OCI-LY3 (cell line): ENCODE data around the gene RPL10A.

Experiments
- CTCF ChIP-seq: fragments of 200-600, 300-600 bp; sonication (generic); IDR thresholded peaks from 2 replicates; pipeline ENCODE4 v1.5.1; 2014; ENCODE audit warnings: antibody characterized with exemption, low read length, low read depth
- EZH2phosphoT487 ChIP-seq: fragments of 200-600 bp; shearing (Covaris generic); IDR thresholded peaks from 2 replicates; pipeline ENCODE4 v1.6.1; 2018; ENCODE audit warnings: antibody characterized with exemption, mixed run types, low read depth

- TF ChIP-seq CTCF = no peak
- no peak for TF ChIP-seq EZH2phosphoT487
These were observed 6.1 kb downstream of the RPL10A start for GRCh38 chr6:35474131-35474941.
